Measurements from ENCODE around the gene CDCA5. TPM values are rescaled to one million over a fixed set of nuclear protein-coding genes. Genes with fewer than 3 reads are reported as not detected.

CDCA5 gene
- total RNA-seq, 2 donors from 2014 or later = 3.0 to 7.3 TPM

DNA sequence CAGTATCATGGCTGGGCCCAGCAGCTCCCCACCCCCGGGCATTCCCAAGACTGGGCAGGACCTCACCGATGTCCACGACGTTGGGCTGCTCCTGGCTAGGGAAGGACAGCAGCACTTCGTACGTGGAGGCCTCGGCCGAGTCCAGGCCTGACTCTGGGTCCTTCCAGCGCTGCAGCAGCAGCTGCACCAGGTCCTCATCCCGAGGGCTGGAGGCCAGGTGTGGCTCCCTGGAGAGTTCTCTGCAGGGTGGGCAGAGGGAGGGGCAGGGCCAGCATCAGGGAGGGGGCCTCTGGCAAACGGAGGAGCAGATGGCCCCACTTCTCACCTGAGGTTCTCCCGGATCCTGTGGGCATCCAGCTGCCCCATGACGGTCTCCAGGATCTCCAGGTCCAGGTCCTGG, 25.8 kb downstream of the CDCA5 start:
- ATAC-seq = no peak
- no peak for DNase-seq
- intact Hi-C loops (cut with DNase I, micrococcal nuclease) = no loop called here

DNA sequence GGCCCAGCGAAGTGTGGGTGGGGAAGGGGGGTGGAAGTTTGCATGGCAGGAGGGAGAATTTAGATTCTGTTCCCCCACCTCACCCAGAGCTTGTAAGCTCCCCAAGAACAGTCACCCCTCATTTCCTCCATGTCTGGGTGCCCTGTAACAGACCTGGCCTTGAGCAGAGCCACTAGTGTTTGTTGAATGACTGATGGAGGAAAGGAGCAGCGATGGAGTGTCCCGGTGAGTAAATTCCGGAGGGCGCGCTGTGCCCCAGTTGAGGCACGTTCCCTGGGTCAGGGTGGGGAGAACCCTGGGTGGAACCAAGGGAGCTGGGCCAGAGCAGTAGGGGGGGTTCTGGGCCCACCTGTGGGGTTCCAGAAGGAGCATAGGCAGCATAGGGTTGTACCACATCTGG, 26.3 kb downstream of the CDCA5 start:
- DNase-seq = no peak
- ATAC-seq = no peak
- intact Hi-C loops (cut with DNase I, micrococcal nuclease) = no loop called here

DNA sequence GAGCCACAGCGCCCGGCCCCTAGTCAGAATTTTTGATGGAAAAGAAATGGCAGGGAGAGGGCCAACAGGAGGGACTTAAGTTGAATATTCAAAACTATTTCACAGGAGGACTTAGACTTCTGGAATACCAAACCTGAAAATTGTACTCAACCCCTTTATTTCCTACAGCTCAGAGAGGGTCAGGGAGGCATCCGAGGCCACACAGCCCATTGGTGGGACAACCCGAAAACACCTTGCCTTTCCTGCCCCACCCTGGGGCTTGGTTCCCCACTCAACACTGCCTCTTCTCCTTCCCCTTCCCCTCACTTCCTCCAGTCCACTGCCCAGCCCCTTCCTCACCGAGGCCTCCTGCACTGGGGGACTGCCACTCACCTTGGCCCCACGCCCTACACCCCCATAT, 26.8 kb downstream of the CDCA5 start:
- DNase-seq (no peak), ATAC-seq (no peak)

DNA sequence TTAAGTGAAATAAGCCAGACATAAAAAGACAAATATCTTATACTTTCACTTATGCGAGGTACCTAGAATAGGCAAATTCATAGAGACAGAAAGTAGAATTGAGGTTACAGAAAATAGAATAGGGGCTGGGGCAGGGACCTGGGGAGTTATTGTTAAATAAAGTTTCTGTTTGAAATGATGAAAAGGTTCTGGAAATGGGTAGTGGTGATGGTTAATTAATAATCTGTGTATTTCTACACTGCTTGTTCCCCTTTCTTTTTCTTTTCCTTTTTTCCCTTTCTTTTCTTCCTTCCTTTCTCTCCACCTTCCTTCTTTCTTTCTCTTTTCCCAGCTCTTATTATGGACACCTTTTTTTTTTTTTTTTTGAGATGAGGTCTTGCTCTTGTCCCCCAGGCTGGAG, 28.3 kb downstream of the CDCA5 start:
- DNase-seq (no peak), ATAC-seq (no peak)
- intact Hi-C loops (cut with DNase I, micrococcal nuclease) = no loop called here

More for the DNA sequence above, 26.8 kb downstream of the CDCA5 start:
- intact Hi-C loops (cut with DNase I, micrococcal nuclease) = no loop called here

DNA sequence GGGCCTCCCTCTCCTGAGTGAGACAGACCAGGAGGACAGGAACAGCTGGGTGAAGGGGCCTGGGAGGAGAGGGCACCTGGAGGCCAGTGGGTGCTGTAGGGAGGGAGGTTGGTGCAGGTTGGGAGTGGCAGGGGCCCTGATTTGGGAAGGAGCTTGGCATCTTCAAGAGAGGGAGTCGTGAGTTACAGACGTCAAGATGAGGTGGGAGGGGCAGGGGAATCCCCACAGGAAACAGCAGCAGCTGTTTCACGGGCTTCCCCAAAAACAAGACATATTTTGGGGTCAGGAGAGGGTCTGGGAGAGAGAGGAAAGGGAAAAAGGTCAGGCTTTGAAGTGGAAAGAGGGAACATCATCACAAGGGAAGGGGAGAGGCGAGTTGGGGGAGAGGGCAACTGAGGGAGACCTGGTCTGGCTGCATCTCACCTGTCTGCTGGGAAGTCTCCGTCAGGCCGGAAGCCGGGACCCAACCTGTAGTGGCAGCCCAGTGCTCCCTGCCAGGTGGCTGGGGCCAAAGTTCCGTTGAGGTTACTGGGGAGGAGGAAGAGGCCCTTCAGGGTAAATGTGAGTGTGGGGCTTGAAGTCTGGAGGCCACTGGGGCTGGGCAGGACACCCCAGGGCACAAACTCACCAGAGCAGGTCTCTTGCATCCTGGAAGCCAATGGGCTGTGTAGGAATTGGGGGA, 29.9 kb downstream of the CDCA5 start:
- intact Hi-C loops (cut with DNase I, micrococcal nuclease) = no loop called here
- ATAC-seq = peak; percentile 23
- DNase-seq = no peak

DNA sequence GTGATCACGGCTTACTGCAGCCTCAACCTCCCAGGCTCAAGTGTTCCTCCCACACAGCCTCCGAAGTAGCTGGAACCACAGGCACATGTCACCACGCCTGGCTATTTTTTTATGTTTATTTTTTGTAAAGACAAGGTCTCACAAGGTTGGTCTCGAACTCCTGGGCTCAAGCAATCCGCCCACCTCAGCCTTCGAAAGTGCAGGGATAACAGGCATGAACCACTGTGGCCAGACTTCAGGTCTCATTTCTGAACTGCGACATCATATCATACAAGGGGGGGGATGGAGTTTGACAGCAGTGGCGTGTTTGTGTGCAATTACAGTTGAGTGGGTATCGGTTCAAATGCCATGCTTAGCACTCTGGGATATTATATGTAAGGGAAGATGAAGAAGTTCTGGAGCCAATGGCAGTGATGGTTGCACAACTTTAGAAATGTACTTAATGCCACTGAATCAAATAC, 32.4 kb downstream of the CDCA5 start:
- DNase-seq (no peak), ATAC-seq (no peak)
- intact Hi-C loops (cut with DNase I, micrococcal nuclease) = no loop called here

DNA sequence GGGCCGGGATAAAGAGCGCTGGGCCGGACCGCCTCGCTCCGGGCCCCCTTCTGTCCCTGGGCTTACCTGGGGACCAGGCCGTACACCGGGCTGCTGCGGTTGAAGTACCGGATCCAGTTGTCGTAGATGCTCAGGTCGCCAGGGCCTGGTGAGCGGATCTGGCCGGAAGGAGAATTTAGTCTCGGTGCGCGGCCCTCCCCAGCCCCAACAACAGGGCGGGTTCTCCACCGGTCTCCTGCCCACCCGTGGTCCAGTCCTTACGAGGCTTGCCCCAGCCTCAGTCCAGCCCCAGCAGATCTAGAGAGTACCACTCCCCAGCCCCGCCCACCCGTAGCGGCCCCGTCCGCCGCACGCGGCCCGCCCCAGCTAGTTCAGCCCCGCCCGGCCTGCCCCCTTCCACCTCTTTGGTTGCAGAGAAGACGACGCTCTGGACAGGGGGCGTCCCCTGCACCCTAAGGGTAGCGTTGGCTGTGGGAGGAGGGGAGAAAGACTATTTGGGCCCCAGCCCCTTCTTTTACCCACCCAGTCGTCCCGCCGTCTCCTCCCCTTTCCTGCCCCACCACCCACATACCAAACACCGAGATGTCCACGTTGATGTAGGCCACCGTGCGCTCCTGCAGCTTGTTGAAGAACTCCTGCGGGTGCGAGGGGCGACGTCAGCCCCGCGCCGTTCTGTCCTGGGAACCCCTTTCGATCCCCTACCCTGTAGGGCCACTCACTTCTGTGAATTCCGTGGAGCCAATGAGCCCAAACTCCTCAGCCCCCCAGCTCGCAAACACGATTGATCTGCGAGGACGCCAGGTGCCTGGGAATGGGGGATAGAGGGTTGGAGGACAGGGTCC, 36.0 kb downstream of the CDCA5 start:
- peak; percentile 19 for ATAC-seq
- intact Hi-C loops (cut with DNase I, micrococcal nuclease) = no loop called here

DNA sequence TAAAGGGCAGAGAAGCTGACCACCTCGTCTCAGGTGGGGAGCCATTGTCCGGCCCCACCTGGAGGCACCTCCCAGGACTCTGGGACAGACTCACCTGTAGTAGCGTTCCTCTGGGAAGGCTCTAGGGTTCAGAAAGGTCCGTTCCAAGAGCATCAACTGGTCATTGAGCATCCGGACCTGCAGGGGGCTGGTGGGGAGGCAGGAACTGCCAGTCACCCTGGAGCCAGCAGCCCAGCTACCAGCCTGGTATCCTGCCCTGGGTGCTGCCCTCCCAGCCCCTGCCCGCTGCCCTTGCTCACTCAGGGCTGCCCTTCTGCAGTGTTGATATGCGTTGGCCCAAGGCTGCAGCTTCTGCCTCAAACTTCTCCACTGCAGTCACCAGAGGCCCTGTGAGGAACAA, 38.1 kb downstream of the CDCA5 start:
- intact Hi-C loops (cut with DNase I, micrococcal nuclease) = no loop called here
- ATAC-seq = no peak
- DNase-seq = no peak

More for the DNA sequence above, 36.0 kb downstream of the CDCA5 start:
- DNase-seq = peak in 1 of 2 donors; percentile 40

DNA sequence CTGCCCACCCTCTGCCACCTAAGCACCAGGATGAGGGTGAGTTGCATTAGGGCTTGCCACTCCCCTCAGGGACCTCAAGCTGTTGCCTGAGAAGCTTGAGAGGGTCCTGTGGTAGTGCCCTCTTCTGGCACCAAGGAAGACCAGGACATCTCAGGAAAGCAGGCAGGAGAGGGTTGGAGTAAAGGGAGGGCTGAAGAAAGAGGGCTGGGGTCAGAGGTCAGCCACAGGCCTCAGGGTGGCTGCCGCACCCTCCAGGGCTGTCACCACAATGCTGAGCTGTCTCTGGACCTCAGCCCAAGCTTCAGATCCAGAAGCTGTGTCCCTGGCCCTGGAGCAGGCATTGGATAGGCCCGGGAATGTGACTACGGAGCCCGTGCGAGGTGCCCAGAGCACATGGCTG, 38.8 kb downstream of the CDCA5 start:
- DNase-seq (no peak), ATAC-seq (no peak)
- intact Hi-C loops (cut with DNase I, micrococcal nuclease) = no loop called here

DNA sequence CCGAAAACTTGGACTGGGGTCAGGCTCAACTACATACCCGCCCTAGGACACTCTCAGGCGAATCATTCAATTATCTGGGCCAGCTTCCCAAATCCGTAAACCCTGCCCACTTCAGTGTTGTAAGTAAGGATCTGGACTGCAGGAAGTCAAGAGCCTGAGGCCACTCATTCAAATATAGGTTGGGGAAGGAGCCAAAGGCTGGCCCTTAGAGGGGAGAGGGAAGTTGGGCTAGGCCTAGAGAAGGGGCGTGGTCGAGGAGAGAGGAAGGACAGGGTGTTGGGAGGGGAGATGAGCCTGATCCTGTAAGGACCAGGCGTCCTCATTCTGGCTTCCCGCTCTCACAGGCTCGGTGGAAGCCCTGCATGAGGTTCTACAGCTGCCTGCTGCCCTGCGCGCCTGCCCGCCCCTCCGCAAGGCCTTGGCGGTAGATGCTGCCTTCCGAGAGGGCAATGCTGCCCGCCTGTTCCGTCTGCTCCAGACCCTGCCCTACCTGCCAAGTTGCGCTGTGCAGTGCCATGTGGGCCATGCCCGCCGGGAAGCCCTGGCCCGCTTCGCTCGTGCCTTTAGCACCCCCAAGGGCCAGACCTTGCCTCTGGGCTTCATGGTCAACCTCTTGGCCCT, 39.8 kb downstream of the CDCA5 start:
- ATAC-seq (no peak), DNase-seq (peak in 1 of 2 donors; percentile 47)

DNA sequence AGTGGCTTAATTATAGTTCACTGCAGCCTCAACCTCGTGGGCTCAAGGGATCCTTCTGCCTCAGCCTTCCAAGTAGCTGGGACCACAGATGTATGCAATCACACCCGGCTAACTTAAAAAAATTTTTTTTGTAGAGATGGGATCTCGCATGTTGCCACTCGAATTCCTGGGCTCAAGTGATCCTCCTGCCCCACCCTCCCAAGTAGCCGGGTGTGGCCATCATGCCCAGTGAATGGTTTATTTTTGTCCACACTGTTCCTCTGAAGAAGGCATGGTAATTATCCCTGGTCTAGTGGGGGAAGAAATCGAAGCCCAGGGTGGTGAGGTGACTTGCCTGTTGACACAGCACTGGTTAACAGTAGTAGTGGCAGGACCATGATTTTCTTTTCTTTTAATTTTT, 40.9 kb downstream of the CDCA5 start:
- DNase-seq (no peak), ATAC-seq (no peak)
- intact Hi-C loops (cut with DNase I, micrococcal nuclease) = no loop called here

More for the DNA sequence above, 39.8 kb downstream of the CDCA5 start:
- intact Hi-C loops (cut with DNase I, micrococcal nuclease) = no loop called here

DNA sequence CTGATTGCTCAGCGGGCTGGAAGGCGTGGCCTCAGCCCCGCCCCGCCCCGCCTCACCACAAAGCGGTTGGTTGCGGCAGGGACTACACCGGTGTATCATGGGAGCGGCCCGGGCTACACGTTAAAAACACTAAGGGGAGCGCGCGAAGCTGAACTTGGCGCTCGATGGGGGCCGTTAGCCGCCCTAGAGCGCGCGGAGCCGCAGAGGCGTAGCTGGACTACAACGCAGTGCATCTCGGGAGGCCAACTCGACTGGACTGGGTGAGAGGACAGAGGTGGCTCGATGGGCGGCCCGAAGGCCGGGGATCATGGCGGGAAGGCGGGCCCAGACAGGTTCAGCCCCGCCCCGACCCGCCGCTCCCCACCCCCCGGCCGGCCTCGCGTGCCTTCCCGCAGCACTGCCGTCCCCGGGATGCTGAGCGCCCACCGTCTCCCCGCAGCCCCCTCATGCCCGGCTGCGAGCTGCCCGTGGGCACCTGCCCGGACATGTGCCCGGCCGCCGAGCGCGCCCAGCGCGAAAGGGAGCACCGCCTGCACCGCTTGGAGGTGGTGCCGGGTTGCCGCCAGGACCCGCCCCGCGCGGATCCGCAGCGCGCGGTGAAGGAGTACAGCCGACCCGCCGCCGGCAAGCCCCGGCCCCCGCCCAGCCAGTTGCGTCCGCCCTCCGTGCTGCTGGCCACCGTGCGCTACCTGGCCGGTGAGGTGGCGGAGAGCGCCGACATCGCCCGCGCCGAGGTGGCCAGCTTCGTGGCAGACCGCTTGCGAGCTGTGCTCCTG, 42.8 kb downstream of the CDCA5 start, which contains the start of gene SAC3D1:
Gene SAC3D1 (plus strand): TSS at position 364 of the 776 bp plus-strand sequence. CDS start 83 bp downstream, at position 447.
- intact Hi-C loops (cut with DNase I, micrococcal nuclease) = no loop called here
- peak; percentile 93 to 94 for DNase-seq
- ATAC-seq = peak; percentile 92

DNA sequence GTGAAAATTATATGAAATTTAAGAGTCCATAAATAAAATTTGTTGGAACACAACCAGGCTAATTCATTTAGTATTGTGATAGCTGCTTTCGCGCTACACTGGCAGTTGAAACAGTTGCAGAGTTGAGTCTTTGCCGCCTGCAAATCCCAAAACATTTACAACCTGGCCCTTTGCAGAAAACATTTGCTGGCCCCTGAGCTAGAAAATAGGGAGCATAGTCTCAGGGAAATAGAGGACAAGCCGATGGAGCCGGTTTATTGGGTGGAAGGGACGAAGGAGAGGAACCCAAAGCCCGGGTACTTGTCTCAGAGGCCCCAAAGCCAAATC, 43.4 kb downstream of the CDCA5 start:
- DNase-seq (no peak), ATAC-seq (no peak)
- intact Hi-C loops (cut with DNase I, micrococcal nuclease) = no loop called here

DNA sequence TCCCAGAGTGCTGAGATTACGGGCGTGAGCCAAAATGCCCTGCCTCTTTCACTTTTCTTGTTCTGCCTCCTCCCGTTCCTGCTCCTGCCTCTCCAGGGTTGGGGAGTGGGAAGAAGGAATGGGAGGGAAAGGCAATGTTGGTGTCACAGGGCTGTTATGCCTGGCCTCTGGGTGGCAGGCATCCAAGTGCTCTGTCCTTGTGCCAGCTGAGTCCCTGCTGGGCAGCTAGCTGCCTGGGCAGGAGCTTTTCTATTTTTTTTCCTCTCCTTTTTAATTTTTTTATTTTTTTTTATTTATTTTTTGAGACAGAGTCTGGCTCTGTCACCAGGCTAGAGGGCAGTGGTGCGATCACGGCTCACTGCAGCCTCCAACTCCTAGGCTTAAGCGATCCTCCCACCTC, 46.9 kb downstream of the CDCA5 start:
- DNase-seq = no peak
- no peak for ATAC-seq
- intact Hi-C loops (cut with DNase I, micrococcal nuclease) = no loop called here

DNA sequence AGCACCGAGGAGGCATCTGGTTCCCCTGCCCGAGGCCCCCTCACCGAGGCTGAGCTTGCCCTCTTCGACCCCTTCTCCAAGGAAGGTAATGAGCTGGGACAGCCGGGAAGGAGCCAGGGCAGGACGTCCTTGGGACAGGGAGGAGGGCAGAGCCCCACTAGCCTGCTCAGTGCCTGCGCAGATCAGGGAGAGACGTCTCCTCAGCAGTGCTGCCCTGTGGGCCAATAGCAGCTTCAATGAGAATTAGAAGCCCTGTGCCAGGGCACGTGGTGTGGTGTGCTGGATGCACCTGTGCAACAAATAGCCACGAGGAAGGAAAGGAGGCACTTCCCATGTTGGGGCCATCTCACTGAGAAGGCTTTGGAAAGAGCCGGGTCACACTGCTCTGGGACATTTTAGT, 48.3 kb downstream of the CDCA5 start:
- DNase-seq = no peak
- no peak for ATAC-seq
- intact Hi-C loops (cut with DNase I, micrococcal nuclease) = no loop called here

DNA sequence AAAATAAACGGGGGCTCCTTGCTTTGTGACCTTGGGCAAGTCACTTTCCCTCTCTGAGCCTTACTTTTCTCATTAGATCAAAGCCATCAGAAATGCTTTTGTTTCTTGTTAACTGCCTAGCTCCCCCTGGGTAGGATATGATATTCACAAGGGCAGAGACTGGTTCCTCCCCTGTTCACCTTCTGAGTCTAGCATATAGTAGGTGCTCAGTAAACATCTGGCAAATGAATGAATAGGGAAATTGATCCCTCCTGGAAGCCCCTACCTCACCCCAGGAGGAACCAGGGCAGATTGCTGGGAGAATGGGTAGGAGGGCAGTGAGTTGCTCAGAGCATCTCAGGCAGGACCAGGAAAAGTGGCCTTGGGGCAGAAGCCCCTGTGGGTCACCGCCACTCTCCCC, 49.4 kb downstream of the CDCA5 start:
- DNase-seq (no peak), ATAC-seq (no peak)
- intact Hi-C loops (cut with DNase I, micrococcal nuclease) = no loop called here

DNA sequence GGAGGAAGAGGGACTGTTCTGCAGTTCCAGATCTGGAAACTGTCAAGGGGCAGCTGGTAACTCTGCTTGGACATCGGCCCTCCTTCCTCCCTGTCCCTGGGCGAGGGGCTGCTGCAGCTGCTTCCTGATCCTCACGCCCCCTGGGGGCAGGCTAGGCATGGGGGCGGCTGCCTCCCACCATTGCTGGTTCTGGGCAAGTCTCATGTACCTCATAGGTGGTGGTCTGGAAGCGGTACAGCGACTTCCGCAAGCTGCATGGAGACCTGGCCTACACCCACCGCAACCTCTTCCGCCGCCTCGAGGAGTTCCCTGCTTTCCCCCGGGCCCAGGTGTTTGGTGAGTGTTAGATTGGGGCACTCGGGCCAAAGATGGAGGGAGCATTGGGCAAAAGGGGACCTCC, 51.6 kb downstream of the CDCA5 start:
- ATAC-seq (no peak), DNase-seq (no peak)
- intact Hi-C loops (cut with DNase I, micrococcal nuclease) = no loop called here

Data from left colon (tissue), 2 donors.